NCI-H2196 (cell line): ENCODE measurements around the gene PRDM2.

Source experiments
- DNase-seq: peaks from one replicate; lab custom pipeline; 2025; ENCODE audit not compliant: unreplicated experiment; lab: John Stamatoyannopoulos, UW

PRDM2 gene

DNA sequence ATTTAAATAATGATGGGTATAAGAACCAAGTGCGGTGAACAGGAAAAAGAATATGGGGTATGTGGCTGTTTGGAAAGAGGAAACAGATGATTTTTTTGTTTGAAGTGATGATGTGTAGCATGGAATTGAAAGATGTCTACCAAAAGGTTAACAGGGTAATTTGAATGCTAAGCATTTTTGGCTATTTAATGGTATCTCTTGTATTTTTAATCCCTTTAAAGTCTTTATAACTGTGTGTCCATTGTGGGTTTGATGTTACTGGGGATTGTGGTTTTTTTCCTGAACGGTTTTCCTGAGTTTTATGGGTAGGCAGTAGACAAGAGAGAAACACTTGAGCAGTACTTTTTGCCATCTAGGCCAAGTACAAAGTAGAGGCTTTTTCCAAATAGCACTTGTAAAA lies 63.2 kb downstream of the PRDM2 start:
- DNase-seq, result no peak

GRCh38 chr1:13763991-13764390 lies 64.0 kb downstream of the PRDM2 start:
- DNase-seq, result no peak

DNA sequence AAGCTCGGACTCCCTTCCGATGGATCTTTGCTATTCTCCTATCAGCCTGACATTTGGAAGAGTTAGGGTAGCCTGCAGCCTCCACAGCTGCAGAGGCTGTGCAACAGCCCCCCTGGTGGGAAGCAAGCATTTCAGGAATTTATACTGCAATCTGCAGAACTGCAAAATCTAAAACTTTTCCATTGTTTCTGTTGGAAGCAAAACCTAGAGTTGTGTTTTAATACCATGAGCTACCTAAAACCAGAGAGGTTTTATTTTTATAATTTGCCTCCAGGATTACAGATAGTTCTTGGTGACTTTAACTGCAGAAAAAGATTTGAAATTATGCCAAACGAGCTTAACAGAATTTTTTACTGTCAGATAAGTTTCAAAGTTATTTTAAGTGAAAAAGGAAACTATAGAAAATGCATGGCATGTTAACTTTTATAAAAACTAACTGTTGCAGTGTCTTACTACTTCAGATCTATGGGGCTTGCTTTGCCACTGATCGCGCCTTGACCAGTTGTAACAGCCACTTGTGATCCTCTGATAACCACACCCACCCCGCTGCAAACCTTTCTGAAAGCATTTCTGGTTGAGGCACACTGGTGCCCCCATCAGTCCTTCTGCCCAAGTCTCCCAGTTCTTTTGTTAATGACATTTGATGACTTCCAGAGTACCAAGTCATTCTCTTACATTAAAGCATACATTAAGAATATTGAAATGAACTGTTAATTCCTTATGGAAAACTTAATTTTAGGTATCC lies 64.8 kb downstream of the PRDM2 start:
- DNase-seq, result no peak

DNA sequence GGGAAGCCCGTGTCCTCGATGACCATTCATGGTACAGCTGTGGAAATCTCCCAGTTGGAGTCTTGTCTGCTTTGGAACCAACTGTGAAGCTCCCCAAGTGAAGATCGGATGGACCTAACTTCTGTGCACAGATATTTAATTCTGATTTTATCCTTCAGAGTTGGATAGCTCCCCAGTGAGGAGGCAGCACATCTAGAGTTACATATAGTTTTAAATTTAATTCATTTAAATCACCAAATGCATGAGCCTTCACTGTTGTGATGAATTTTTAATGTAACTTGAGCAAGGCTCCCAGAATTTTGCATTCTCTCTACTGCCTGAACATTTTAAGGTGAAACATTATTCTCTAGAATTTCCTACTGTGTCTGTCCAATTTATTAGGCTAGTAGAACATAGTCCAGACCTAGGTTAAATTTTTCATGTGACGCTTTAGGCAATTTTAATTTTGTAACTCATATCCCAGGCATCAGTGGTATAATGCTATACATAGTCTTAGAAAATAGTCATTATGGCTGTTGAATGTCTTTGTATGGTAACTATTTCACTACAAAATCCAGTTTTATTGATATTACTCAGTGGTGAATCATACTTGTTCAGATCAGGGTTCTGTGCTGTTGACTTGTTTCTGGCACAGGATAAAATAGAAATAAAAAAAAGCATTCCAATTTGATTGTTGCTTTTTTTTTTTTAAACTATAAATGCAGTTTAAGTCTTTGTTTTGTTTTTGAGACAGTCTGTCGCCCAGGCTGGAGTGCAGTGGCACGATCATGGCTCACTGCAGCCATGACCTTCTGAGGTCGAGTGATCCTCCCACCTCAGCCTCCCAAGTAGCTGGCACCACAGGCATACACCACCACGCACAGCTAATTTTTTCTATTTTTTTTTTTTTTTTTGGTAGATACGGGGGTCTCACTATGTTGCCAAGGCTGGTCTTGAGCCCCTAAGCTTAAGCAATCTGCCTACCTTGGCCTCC lies 66.9 kb downstream of the PRDM2 start:
- DNase-seq, result no peak

- no peak for DNase-seq
Measured at GRCh38 chr1:13769212-13769611, 69.2 kb downstream of the PRDM2 start.

DNA sequence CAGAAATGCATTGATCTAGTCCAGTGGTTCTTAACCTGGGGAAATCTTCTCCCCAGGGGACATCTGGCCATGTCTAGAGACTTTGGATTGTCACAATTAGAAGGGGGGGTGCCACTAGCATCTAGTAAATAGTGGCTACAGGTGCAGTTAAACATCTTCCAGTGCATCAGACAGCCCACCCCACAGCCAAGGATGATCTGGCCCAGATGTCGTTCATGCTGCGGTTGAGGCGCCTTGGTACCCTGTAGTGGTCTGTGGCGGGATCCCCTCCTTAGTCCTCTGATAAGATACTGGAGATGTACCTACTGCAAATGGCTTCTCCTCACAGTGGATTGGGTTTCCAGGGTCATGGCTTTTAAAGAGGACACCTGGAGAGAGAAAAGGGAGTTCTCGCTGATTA lies 69.8 kb downstream of the PRDM2 start:
- no peak for DNase-seq

DNA sequence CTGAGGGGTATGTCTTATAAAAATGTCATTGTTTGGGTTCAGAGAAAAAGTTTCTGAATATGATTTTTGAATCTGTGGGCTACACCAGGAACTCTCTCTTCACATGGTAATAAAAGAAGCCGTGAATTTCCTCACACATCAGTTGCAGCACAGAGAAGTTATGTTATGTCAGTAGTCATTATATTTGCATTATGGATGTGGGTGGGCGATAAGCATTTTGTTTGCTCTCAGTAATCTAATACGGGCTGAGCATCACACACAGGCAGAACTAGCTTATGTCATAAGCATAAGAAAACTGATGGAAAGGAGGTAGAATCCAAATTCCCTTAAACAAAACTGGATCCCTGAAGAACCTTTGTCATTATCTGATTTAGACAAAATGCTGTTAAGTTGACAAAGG lies 70.8 kb downstream of the PRDM2 start:
- DNase-seq, result no peak

- DNase-seq, result no peak
Measured at GRCh38 chr1:13771745-13772144, 71.8 kb downstream of the PRDM2 start.

DNA sequence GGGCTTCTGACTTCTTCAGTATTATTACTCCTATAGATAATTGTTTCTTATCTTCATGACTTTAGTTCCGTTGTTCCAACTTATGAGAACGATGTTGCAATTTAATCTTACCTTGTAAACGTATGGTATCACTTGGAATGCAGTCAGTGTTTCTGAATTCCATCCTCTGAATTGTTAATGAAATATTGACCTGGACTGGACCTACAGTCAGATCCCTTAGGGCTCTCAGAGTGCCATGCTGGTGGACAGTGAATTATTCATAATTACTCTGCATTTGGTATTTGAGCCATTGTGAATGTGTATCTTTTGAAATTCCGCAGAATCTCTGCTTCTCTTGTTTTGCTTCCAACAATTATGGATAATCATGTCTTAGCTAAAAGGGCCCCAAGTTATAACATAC lies 72.3 kb downstream of the PRDM2 start:
- no peak for DNase-seq

DNA sequence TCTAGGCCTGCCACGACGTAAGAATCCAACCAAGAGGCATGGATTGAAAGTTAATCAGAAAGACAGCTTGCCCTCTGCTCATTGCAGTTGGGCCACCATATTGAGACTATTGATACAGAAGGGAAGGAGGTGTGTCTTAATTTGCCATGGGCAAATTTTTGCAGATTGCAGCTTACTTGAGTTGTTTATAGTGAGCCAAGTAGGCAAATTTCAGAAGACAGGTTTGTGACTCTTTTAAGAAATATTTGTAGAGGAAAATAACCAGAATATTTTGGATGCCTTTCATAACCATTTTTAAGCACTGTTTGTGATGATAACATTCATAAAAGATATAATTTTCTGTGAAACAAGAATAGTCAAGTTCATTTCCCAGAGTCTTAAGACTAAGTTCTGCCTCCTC lies 74.1 kb downstream of the PRDM2 start:
- no peak for DNase-seq

DNA sequence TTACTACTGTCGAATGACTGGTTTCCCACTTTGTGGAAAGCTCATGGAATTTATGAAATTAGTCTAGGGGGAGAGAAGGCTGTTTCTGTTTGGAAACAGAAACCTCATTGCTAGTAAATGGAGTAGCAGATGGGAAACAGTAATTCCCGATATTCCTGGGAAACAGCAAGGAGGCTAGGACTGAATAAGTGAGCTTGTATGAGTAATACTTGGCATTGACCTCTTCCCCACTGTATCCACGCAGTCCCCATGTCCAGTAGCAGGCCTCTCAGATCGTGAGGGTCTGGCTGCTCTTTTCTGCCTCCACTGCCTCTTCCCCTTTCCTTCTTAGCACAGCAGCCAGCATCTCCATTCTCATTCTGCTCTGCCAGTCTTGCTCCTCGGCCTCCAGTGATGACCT lies 75.5 kb downstream of the PRDM2 start:
- no peak for DNase-seq

GRCh38 chr1:13775916-13776315 lies 75.9 kb downstream of the PRDM2 start:
- DNase-seq, result no peak

GRCh38 chr1:13778431-13778830 lies 78.4 kb downstream of the PRDM2 start:
- DNase-seq, result no peak

DNA sequence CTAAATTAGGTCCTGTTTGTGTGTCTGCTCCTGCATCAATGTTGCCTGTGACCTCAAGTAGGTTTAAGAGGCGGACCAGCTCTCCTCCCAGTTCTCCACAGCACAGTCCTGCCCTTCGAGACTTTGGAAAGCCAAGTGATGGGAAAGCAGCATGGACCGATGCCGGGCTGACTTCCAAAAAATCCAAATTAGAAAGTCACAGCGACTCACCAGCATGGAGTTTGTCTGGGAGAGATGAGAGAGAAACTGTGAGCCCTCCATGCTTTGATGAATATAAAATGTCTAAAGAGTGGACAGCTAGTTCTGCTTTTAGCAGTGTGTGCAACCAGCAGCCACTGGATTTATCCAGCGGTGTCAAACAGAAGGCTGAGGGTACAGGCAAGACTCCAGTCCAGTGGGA lies 79.9 kb downstream of the PRDM2 start:
- DNase-seq, result no peak

DNA sequence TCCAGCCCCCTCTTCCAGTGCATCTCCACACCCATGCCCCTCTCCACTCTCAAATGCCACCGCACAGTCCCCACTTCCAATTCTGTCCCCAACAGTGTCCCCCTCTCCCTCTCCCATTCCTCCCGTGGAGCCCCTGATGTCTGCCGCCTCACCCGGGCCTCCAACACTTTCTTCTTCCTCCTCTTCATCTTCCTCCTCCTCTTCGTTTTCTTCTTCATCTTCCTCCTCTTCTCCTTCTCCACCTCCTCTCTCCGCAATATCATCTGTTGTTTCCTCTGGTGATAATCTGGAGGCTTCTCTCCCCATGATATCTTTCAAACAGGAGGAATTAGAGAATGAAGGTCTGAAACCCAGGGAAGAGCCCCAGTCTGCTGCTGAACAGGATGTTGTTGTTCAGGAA lies 80.8 kb downstream of the PRDM2 start:
- no peak for DNase-seq

- DNase-seq, result no peak
Measured at GRCh38 chr1:13781228-13781627, 81.2 kb downstream of the PRDM2 start.

- DNase-seq, result no peak
Measured at GRCh38 chr1:13781907-13782633, 82.1 kb downstream of the PRDM2 start.

- DNase-seq, result no peak
Measured at GRCh38 chr1:13782634-13783360, 82.8 kb downstream of the PRDM2 start.

GRCh38 chr1:13783551-13783950 lies 83.6 kb downstream of the PRDM2 start:
- DNase-seq, result no peak

- DNase-seq, result no peak
Measured at GRCh38 chr1:13784971-13785370, 85.0 kb downstream of the PRDM2 start.

- DNase-seq, result no peak
Measured at GRCh38 chr1:13786541-13786940, 86.6 kb downstream of the PRDM2 start.
